Urinary bladder (tissue), 4 donors: Measurements from ENCODE around the gene SCRN1. TPM values are rescaled to one million over a fixed set of nuclear protein-coding genes. Genes with fewer than 3 reads are reported as not detected.

Source experiments
- DNase-seq: peaks from one replicate; pipeline ENCODE4 v3.0.0-alpha.2; 2015; ENCODE audit errors: extremely low spot score
- H3K27ac ChIP-seq: one replicate; pipeline ENCODE4 v1.5.1; 2013; ENCODE audit warnings: low read depth, mild to moderate bottlenecking, moderate library complexity
- H3K36me3 ChIP-seq: one replicate; pipeline ENCODE4 v1.6.1; 2013; ENCODE audit warnings: mild to moderate bottlenecking, moderate library complexity; ENCODE audit not compliant: insufficient read depth
- H3K4me1 ChIP-seq: one replicate; pipeline ENCODE4 v1.6.1; 2013; ENCODE audit warnings: mild to moderate bottlenecking, moderate library complexity; ENCODE audit not compliant: insufficient read depth
- H3K4me3 ChIP-seq: one replicate; pipeline ENCODE4 v1.5.1; 2013; ENCODE audit warnings: low read depth, low read length
- WGBS: extraction: QIAGEN DNeasy Blood & Tissue Kit; methylation state at CpG from one replicate; pipeline ENCODE4 v1.1.7; 2013; 5-methylcytosine and 5-hydroxymethylcytosine counted together
- polyA plus RNA-seq: library from polyadenylated mRNA; stranded (reverse); fragments of 200-250 nt; gene quantifications from one replicate; pipeline ENCODE4 v1.2.3, GENCODE V29; 2013
- small RNA-seq: library from RNA; depleted of rRNA; stranded (forward); fragments of <200 nt; gene quantifications from one replicate; pipeline ENCODE3, GENCODE V24; 2014
- total RNA-seq: library from RNA; depleted of rRNA; stranded (reverse); fragments of >200 nt; gene quantifications from one replicate; pipeline ENCODE4 v1.2.3, GENCODE V29; 2014
- donor health status: healthy with polysubstance abuse.
- donor health status: healthy.

SCRN1 gene
- total and polyA plus RNA-seq, 2 donors, result 39.6 to 44.5 TPM

DNA sequence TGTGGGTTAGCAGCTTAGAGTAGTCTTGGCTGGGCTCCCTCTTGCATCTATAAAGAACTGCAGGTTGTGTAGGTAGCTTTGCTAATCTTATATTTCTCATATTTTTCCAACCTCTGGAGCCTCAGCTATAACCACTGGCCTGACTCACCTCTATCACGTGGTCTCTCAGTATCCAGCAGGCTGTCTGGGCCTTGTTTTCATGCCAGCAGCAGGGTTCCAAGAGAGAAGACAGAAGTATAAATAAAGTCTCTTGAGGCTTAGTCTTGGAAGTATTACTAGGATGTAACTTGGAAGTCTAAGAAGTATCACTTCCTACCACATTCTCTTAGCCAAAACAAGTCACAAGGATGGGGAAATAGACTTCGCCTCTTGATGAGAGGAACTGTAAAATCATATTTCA lies 110.0 kb downstream of the SCRN1 start:
- Histone ChIP-seq H3K27ac (no peak overlapping the region), H3K36me3 (no peaks in the 10 kb centered on the region), H3K4me1 (no peaks in the 10 kb centered on the region), H3K4me3 (no peak overlapping the region)
- no peak for DNase-seq
- WGBS, result 36% methylated on average over 2 of the region's 2 CpGs

DNA sequence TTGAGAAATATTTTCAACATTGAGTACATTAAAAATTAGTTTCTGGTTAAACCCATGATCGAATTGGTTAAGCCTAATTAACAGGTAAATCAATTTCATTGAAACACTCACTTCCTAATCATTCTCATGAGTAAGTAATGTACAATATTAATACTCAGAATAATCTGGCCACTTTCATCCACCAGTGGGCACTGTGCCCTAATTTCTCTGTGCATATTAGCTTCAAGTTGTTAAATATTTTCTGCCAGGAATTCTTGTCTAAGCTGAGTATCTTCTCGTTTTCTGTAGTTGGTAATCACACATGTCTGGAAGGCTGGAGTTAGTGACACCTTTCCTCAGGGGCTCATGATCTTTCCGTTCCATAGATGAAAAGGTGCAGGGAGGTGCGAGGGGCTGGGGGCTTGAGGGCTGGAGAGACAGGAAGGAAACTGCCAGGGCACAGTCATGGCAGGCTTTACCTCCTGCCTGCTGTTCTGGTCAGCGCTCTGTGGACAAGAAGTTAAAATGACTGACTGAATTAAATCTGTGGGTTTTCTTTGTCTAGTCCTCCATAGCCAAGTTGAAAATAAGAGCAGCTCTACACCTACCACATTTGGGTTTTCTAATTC lies 111.4 kb downstream of the SCRN1 start:
- 52% methylated on average over 5 of the region's 5 CpGs for WGBS
- Histone ChIP-seq H3K36me3 (no peaks in the 10 kb centered on the region), H3K27ac (no peak overlapping the region), H3K4me1 (no peaks in the 10 kb centered on the region), H3K4me3 (no peak overlapping the region)
- no peak for DNase-seq

DNA sequence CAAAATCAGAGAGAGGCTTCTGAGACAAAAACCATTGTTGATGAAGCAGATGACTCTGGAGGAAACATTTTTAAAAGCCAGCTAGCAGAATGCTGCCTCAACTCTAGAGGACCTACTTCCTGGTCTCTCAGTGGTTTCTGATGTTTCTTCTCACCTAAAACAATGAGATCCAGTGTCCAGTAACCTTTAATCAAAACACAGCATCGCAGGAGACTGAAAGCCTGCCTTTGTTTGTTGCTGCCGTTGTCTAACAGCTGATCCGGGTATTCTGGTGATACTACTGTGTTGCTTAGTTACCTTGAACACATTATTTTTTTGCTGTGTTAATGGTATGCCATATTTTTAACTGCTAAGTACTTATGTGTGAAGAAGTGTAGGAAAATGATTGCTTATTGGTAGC lies 112.4 kb downstream of the SCRN1 start:
- no peaks in the 10 kb centered on the region for H3K36me3 ChIP-seq
- no peak for DNase-seq
- no peaks in the 10 kb centered on the region for H3K4me1 ChIP-seq
- no peak overlapping the region for H3K4me3 ChIP-seq
- 25% methylated on average over 3 of the region's 3 CpGs for WGBS
- H3K27ac ChIP-seq, result no peak overlapping the region

DNA sequence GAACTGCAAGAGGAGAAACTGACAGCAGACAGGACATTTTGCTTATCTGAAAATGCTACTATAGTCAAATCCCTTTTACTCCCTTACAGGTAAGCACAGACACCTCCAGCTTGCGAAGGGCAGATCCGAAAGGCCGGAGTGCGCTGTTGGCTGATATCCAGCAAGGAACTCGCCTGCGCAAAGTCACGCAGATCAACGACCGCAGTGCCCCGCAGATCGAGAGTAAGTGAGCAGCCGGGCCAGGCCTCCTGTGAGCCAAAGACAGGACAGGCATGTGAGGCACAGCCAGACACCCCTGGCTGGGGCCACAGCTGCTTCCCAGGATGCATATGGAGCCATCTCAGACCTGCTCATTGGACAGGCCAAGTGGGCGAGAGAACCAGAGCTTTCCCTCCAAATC lies 113.9 kb downstream of the SCRN1 start:
- WGBS, result 93% methylated on average over 13 of the region's 13 CpGs

DNA sequence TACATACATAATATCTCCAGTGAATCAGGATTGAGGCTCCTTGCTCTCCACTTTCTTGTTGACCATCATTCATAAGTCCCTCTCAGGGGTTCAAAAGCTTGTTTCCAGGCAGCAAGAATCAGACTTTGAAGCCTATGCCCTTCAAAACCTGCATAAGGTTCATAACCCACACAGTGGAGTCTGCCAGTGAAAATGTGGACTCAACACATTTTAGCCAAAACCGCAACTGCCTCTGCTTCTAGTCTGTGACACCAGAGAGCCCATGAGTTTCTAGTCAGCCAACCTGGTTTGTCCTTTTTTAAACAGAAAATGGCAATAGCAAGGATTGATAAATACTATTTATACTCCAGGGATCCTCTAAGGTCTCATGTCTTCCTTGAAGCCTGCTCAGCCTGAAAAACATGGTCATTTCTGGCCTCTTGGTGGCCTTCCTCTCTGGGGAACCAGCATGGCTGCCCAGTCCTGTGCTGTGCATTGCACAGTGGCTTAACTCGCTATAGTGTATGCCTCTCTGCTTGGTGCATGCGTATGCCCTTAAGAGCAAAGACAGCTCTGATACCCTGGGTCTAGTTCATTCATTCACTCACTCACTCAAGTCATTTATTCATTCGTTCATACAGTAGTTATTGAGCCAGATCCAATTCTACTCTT lies 115.8 kb downstream of the SCRN1 start:
- Histone ChIP-seq H3K4me1 (no peaks in the 10 kb centered on the region), H3K27ac (no peak overlapping the region), H3K4me3 (no peak overlapping the region), H3K36me3 (no peaks in the 10 kb centered on the region)
- 93% methylated on average over 4 of the region's 4 CpGs for WGBS
- DNase-seq, result no peak

More for the DNA sequence above, 113.9 kb downstream of the SCRN1 start:
- Histone ChIP-seq H3K27ac (no peak overlapping the region), H3K4me3 (no peak overlapping the region), H3K36me3 (no peaks in the 10 kb centered on the region), H3K4me1 (no peaks in the 10 kb centered on the region)
- DNase-seq, result no peak

DNA sequence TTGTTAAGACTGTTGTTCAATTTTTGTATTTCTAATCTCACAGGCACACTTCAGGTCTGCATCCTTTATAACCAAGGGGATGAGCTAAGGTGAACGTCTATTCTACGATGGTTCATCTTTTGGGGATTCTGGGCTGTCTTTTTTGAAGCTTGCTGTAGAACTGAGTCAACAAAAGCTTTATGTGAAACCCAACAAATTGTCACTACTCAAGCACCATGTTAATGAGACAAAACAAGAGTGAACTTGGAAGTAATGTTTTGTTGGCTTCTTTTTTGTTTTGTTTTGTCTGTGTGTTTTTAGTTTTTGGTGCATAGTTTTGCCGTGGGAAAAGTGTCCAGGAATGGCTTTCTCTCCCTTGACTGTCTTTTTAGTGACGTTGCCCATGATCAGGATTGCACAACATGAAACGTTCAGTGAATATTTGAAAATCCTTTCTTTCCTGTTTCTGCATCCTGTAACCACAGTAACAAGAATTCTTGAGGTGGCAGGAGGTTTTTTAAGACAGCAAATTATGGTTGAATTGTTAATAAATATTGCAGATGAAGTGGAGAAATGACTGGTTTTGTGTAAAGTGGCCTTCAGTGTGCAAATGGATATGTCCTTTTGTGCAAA lies 117.7 kb downstream of the SCRN1 start:
- Histone ChIP-seq H3K36me3 (no peaks in the 10 kb centered on the region), H3K4me1 (no peaks in the 10 kb centered on the region), H3K4me3 (no peak overlapping the region), H3K27ac (no peak overlapping the region)
- DNase-seq, result no peak
- WGBS, result 61% methylated on average over 5 of the region's 5 CpGs

Small RNAs within 50 kb of the gene (small RNA-seq; reads per million reads assigned to genes)
- gene RF01210, result not detected

Other genes with a start within 250 kb of the SCRN1 start
- gene WIPF3, start 183.3 kb downstream of the SCRN1 start, total RNA-seq, result 0.95 TPM
- 3.4 TPM for gene WIPF3, start 183.3 kb downstream of the SCRN1 start, polyA plus RNA-seq
- gene FKBP14, start 36.9 kb upstream of the SCRN1 start, total RNA-seq, result 79.1 TPM
- 9.1 TPM for gene FKBP14, start 36.9 kb upstream of the SCRN1 start, polyA plus RNA-seq
- 21.3 TPM for gene PLEKHA8, start 38.6 kb upstream of the SCRN1 start, total RNA-seq
- gene PLEKHA8, start 38.6 kb upstream of the SCRN1 start, polyA plus RNA-seq, result 4.6 TPM
- gene MTURN, start 145.2 kb upstream of the SCRN1 start, total RNA-seq, result 55.6 TPM
- gene MTURN, start 145.2 kb upstream of the SCRN1 start, polyA plus RNA-seq, result 55.6 TPM